Bone marrow (tissue), 2 donors: Measurements from ENCODE around the gene LARP7.
"Not testable (repeated sequence)": the region's sequence is repeated elsewhere in the genome, so short reads cannot be mapped to it uniquely, and the experiment has no call there.

Source experiments
- DNase-seq, 2 donors: peaks; one replicate each; lab custom pipeline; 2025; lab: John Stamatoyannopoulos, UW

LARP7 gene

DNA sequence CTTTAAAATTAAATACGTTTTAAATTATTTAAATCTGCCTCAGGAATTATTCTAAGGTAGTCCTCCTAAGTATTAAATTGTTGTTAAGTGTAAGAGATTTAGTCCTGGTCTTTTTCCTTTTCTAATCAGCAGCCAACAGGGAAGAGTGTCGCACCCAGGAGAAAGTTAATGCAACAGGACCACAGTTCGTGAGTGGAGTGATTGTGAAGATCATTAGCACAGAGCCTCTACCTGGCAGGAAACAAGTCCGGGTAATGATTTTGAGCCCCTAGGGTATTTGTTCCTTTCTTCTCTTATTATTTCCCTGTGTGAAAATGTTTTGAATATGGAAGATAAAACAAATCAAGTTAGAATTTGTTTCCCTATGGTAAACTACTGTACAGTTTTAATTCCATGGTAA is 13.4 kb downstream of the LARP7 start:
- DNase-seq = no peak

DNA sequence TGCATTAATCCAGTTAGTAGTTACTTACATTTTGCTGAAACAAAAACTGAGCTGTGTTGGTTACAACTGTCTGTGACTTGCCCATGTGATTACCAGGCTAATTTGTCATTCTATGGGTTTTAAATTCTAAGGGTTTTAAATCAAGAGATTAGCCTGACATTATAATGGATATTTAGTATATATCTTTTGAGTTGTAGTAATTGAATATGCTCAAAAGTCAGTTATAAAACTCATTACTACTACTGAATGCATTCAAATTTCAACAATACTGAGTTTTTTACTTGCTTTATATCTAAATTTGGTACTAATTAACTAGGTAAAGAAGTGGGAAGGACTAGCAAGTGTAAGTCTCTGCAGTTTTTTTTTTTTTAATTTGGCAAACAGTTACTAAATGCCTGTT is 14.7 kb downstream of the LARP7 start:
- no peak for DNase-seq

DNA sequence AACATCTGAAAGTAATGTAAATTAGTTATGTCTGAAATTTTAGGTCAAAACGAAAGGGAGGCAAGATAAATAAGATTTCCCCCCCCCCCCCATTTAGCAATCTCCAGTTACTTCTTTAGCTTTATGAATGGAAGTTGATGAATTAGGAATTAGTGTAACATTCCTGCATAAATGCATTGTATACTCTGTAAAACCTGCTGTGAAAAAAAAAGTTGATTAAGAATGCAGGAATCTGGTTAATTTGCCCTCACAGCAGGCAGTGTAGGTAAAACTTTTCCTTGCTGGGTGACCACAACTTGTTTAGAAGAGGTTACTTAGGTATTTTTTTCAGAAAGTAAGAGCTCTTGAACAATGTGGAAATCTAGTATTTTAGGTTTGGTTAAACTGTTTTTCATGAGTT is 15.3 kb downstream of the LARP7 start:
- DNase-seq = no peak

DNA sequence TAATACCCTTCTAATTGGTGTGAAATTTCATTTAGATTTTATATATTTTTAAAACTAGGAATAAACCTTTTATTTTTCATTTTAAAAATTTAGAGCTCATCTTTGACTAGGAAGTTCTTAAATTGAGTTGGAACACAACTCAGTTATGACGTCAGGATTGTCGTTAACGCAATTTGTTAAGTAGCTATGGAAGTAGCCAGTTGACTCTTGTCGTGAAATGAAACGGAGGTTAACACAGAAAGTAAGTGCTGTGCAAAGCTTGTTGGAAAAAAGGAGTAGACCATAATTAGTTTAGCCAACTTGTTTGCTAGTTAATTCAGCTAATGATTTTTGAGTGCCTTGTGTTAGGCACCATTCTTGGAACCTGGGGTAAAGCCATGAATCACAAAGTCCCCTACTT is 18.3 kb downstream of the LARP7 start:
- DNase-seq = no peak

DNA sequence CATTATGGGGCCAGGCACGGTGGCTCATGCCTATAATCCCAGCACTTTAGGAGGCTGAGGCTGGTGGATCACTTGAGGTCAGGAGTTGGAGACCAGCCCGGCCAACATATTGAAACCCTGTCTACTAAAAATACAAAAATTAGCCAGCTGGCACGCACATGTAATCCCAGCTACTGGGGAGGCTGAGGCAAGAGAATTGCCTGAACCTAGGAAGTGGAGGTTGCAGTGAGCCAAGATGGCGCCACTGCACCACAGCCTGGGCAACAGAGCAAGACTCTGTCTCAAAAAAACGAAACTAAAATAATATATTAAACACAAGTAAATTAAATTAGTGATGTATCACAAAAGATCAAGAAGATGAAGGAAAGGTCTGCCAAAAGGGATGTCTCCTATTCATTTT is 19.2 kb downstream of the LARP7 start:
- DNase-seq = not testable (repeated sequence)

DNA sequence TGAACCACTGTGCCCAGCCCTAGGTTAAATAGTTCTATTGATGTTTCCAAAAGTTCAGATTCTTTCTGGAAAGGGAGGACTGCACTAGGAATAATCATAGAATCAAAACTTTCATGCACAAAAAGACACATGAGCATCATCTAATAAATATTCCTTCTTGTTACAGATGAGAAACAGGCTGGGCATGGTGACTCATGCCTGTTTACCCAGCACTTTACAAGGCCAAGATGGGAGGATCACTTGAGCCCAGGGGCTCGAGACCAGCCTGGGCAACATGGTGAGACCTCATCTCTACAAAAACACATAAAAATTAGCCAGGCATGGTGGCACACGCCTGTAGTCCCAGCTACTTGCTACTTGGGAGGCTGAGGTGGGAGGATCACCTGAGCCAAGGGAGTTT is 27.7 kb downstream of the LARP7 start:
- no peak for DNase-seq

DNA sequence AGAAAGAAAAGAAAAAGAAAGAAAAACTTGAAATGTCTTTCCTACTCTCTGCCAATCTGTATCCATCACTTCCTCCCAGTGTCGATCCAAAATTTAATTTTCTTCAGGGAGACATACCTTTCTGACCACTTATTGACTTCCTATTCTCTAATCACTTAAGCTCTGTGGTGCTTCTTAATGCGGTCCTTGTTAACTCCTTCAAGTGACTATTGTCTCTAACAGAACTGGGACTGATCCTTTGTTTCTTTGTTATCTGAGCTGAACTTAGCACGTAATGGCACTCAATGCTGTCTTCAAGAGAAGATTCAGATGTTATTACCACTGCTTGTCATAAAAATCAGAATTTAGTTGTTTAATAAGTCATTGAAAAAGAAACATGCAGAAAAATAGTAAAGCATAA is 31.2 kb downstream of the LARP7 start:
- DNase-seq = no peak

DNA sequence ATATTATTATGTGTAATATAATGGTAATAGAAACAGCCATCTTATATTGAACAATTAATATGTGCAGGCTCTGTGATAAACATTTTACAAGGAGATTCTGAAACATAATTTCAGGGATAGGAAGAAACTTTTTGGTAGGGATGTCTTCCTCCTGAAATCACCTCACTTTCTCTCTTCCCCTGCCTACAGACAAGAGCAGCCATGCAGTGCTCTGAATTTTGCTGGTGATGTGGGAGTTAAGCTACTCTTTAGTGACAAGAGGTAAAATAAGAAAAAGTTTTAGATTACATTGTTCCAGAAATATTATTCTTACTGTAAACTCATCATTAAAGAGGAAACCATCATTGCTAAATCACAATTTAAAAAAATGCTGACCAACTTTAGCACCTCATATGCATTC is 36.1 kb downstream of the LARP7 start:
- no peak for DNase-seq

DNA sequence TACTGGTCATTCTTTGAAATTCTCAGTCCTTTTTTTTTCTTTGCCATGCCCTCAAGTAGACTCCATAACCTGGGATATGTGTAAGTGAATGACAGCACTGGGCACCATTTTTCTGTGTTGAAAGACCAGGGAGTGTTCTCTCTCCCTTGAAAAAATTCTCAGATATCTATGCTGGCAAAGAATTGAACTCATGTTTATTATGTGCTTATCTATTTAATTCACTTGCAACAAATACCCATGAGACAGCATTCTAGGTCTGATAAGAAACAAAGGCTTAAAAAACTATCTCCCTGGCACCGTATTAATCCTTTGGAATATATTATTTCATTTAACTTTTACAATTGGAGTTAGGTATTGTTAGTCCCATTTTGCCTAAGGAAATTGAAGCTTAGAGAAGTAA is 36.7 kb downstream of the LARP7 start:
- no peak for DNase-seq

DNA sequence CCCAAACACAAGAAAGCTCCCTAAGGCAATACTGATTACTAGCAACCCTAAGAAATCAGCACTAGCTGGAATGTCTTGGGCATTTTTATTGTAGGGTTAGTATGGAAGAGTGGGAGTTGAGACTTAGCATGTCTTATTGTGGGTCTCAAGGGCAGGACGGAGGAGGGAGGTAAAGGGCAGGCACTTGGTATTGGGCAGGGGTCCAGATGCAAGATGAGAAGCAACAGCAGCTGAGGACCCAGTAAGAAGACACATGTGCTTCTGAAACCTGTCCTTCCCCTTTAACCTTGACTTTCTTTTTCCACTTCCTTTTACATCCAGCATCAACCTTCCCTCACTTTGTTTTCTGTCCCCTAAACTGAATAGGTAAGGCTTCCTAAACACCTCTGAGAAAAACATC is 37.4 kb downstream of the LARP7 start:
- DNase-seq = no peak

DNA sequence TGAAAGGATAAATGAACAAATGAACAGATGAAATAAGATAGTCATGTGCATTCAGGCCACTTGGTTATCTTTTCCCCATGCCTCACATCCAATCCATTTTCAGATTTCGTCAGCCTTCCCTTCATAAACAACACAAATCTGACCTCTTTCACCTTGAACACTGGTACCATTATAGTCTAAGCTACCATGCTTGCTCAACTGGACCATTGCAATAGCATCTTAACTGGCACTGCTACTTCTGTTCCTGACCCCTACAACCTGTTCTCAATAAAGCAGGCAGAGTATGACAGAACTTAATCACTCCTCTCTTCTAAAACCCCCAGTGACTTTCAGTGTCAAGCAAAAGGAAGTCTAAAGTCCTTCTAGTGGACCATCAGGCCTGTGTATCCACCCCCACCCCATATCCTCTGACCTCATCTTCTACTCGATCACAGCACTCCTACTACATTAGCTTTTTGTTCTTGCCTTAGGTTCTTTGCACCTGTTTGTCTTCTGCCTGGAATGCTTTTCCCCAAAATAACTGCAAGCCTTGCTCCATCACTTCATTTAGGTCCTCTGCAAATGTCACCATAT is 40.7 kb downstream of the LARP7 start:
- no peak for DNase-seq

DNA sequence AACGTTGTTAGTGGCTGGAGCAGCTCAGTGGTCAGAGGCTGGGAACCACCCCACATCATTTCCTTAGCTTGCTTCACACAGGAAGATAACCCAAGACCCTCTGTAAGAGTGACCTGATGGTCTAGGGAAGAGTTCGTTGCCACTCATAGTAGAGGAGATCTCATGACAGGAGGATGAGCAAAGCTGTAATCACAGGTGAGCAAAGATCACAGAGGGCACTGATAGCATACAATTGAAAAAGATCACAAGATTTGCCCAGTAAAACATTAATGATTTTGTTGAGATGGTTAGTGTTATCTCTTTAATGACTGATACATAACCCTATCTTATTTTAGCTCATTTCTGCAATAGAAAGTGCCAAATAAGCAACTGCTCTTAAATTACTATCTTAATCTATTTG is 44.1 kb downstream of the LARP7 start:
- DNase-seq = no peak

DNA sequence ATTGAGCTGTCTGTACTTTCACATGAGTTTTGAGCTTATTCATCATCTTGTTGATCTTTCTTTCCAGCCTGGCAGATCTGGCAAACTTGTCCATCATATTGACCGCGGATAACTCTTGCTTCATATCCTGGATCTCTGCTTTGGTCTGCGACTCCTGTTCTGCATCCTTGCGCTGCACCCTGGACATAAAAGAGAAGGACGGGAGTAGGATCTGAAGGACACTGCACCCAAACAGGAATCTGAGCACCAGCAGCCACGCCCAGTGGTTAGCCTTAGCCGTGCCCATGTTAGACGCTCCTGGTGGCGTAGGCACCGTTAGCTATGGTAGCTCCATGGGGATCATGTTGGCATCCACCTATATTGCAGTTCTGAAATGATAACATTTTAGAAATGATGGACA is 56.6 kb downstream of the LARP7 start:
- DNase-seq = no peak

DNA sequence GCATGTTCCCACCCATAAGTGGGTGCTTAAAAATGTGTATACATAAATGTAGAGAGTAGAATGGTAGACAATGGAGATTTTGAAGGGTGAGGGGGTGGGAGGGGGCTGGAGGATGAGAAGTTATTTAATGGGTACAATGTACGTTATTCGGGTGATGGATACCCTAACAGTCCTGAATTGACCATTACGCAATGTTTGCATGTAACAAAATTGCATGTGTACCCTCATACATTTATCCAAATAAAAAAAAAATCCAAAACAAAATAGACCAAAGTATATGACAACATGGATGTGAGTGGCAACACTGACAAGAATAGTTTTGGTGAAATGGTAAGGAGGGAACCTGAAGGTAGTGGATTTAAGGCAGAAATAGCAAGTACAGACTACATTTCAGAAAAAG is 63.7 kb downstream of the LARP7 start:
- no peak for DNase-seq

DNA sequence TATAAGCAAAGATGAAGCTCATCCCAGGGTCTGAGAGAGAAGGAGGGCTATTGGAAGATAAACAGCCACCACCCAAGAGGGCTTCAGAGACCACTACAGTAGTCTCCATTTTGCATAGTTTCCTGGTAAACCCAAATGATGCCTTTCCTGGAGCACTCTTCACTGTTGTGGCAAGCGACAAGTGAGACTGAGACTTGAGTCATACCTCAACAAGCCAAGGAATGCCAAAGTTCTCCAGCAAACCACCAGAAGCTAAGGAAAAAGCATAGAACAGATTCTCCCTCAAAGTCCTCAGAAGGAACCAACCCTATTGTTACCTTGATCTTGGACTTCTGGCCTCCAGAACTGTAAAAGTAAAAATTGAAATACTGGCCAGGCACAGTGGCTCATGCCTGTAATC is 65.9 kb downstream of the LARP7 start:
- DNase-seq = no peak

DNA sequence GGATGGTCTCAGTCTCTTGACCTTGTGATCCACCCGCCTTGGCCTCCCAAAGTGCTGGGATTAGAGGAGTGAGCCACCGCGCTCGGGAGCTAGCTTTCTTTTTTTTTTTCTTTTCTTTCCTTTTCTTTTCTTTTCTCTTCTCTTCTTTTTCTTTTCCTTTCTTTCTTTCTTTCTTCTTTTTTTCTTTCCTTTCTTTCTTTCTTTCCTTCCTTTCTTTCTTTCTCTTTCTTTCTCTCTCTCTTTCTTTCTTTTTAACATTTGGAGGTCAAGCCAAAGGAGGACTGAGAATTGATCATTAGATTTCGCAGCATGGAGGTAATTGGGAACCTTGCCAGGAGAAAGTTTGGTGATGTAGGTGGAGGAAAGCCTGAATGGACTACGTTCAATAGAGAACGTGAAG is 67.4 kb downstream of the LARP7 start:
- no peak for DNase-seq

DNA sequence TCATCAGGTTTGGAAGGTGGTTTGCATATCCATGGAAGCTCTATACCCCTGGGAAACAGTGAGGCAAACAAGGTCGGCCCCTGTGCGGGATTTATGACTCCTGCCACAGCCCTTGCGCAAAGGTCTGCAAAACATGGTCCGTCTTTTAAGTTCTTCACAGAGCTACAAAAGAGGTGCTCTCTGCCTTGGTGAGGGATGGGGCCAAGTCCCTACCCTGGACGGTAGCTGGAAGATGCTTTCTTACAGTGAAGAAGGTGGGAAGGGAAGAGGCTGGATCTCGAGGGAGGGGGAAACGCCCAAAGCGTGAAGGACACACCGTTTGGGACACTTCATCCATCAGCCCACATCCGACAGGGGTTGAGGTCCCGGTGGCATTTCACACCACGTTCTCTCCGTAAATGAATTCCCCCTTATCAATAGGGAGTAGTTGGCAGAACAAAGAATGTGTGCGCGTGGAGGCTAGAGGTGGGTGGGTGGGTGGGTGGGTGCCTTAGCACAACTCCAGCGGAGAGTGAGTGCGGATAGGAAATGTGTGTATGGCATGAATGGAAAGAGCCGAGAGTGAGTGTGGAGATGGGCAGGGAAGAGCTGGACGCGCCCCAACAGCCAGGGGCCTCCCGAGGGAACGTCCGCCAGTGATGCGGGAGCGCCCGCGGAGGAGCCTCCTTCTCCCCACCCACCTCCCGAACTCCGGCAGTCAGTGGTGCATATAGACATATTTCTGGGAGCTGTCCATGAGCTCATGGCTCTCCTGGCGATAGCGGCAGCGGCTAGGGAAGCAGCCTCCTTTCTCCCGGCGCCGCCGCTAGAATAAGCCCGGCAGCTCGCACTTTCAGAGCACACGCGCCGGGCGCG is 68.3 kb downstream of the LARP7 start:
- DNase-seq = no peak

DNA sequence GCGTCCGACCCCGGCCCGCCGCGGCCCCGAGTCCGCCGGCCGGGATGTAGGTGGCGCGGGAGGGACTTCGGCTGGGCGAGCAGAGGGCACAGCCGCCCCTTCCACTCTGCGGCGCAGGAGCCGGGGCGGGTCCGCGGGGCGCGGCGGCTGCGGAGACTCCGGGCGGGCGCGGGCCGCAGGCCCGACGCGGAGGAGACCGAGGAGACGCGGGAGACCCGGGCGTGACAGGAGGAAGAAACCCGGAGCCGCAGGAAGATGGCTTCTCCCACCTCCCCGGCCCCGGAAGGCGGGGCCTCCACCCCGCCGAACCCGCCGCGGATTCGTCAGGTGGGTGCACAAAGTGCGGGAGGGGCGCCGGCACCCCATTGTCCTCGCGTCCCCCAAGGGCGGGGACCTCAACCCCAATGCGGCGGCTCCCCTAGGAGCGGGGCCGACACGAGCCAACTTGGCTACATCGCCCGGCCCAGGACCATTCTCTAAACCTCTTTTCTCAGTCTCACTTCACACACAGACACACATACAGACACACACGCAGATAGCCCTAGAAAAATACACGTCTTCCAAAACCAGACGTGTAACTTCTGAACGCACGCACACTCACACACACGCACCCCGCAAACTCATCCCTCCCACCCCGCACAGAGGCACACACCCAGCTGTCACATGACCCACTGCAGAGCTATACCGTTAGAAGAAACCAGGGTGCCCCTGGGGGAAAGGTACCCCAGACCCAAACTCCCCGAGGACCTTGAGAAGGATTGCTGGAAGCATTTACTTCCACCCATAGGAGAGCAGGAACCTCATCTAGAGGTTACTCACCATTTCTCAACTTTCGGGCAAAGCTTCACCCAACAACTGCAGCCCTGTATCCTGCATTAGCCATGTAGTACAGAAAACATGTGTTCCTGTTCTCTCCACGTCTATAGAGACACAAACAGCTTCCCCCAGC is 69.2 kb downstream of the LARP7 start:
- peak in 1 of 2 donors; percentile 1 for DNase-seq

DNA sequence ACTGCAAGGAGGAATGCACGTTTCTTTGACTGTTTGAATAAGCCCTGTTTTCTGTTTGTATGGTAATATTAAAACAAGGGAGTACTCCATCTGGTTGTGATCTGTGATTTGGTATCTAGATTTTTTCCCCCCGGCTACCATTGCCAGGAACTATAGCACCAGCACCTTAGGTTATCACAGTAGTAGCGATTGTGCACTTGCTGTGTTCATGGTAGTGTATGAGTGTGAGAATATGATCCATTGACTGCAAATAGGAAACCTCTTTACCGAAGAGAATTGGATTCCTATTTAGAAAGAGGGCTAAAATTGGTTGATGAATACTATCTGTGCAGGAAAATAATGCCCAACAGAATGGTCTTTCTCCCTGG is 69.9 kb downstream of the LARP7 start:
- no peak for DNase-seq
